ENCODE measurements around the gene ACSF3. TPM values are rescaled to one million over a fixed set of nuclear protein-coding genes. Genes with fewer than 3 reads are reported as not detected.

The ACSF3 gene
- total and polyA plus RNA-seq, 2 experiments from 2014 or later, result 27.6 to 32.2 TPM

DNA sequence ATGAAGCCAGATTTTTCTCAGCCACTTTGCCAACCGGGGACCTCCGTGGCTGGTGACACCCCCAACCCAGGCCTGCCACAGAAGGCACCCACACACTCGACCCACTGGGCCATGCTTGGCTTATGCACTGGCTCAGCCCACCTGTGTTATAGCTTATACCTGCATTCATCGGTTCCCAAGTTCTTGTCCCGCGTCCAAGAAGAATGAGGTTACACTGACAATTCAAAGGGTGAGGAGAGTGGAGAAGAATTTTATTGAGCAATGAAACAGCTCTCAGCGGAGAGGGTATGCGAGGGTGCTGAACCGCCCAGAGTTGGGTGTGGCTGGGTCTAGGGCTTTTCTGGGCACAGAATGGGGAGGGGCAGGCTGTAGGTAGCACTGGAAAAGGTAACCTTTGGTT lies 55.7 kb downstream of the ACSF3 start:
- Histone ChIP-seq H3K36me3 (peaks cover 5% of the 10 kb centered on the region), H3K9me3 (ENCODE audit: low read depth) (no peaks in the 10 kb centered on the region), H3K27me3 (no peaks in the 10 kb centered on the region), H3K4me3 (no peak overlapping the region), H3K27ac (no peak overlapping the region), H3K4me1 (ENCODE audit: low read depth) (no peaks in the 10 kb centered on the region)
- no peak for DNase-seq (ENCODE audit: low read depth in 1 of 2, low spot score in 1 of 2)
- TF ChIP-seq, protein P1, sequence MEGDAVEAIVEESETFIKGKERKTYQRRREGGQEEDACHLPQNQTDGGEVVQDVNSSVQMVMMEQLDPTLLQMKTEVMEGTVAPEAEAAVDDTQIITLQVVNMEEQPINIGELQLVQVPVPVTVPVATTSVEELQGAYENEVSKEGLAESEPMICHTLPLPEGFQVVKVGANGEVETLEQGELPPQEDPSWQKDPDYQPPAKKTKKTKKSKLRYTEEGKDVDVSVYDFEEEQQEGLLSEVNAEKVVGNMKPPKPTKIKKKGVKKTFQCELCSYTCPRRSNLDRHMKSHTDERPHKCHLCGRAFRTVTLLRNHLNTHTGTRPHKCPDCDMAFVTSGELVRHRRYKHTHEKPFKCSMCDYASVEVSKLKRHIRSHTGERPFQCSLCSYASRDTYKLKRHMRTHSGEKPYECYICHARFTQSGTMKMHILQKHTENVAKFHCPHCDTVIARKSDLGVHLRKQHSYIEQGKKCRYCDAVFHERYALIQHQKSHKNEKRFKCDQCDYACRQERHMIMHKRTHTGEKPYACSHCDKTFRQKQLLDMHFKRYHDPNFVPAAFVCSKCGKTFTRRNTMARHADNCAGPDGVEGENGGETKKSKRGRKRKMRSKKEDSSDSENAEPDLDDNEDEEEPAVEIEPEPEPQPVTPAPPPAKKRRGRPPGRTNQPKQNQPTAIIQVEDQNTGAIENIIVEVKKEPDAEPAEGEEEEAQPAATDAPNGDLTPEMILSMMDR (IDR thresholded peaks at IDR 0.05; ENCODE audit: low read depth, low read length), result no peak

GRCh38 chr16:89150090-89150835 lies 56.6 kb downstream of the ACSF3 start:
- Histone ChIP-seq H3K4me3 (no peak overlapping the region), H3K9me3 (ENCODE audit: low read depth) (no peaks in the 10 kb centered on the region), H3K27me3 (no peaks in the 10 kb centered on the region), H3K4me1 (ENCODE audit: low read depth) (no peaks in the 10 kb centered on the region), H3K27ac (no peak overlapping the region), H3K36me3 (peaks cover 5% of the 10 kb centered on the region)
- TF ChIP-seq, protein P1 (IDR thresholded peaks at IDR 0.05; ENCODE audit: low read depth, low read length), result no peak
- DNase-seq (ENCODE audit: low read depth in 1 of 2, low spot score in 1 of 2), result no peak

DNA sequence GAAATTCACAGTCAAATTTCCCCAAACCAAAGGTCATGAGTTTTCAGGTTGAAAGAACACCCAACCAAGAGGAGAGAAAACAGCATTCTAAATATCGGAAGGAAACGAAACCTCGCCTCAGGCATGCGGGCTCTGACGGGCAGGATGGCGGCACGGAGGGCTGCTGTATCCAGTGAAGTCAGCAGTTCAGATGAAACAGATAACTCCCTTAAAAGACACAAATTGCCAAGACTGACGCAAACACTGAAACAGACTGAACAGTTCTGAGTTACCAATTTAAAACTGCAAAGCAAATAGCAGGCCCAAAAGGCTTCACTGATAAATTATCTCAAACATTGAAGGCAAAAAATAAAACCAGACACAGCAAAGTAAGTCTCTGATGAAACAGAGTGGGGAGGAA lies 57.3 kb downstream of the ACSF3 start:
- TF ChIP-seq, protein P1 (IDR thresholded peaks at IDR 0.05; ENCODE audit: low read depth, low read length), result no peak
- DNase-seq (ENCODE audit: low read depth in 1 of 2, low spot score in 1 of 2), result no peak
- H3K27ac ChIP-seq, result no peak overlapping the region

DNA sequence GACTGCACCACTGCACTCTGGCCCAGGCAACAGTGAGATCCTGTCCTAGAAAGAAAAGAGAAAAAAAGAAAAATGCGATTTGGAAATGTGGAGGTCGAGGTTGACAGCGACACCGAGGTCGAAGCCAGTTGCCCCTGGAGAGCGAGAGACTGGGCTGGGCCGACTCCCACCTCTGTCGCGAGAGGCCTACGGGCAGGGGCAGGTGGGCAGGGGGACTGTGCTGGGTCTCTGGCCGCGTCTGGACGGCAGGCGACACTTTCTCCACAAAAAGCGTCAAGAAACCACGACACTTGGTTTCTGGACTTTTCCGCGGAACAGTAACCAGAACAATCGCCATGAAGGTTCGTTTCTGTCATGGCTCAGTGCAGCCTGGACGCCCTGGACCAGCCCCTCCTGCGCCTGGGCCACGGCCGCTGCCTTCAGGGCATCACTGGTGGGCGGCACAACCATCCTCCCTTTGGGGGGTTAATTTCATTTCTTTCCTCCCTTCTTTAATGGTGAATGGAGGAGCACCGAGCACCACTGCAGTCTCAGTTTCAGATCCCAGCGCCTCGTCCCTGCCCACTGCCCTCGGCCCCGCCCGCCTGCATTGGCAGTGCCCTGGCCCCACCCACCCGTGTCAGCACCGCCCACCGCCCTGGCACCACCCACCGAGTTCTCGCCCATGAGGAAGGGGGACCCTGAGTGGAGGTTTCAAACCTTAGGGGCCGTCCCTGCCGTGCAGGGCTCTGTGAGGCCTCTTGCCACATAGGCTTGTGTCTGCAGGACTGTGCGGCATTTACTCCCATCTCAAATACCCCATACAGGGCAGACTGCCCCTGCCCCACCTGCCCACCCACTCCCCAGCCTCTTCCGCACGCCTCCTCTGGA lies 59.4 kb downstream of the ACSF3 start:
- Histone ChIP-seq H3K4me1 (ENCODE audit: low read depth) (no peaks in the 10 kb centered on the region), H3K4me3 (no peak overlapping the region), H3K36me3 (peaks cover 5% of the 10 kb centered on the region), H3K9me3 (ENCODE audit: low read depth) (no peaks in the 10 kb centered on the region), H3K27ac (no peak overlapping the region), H3K27me3 (no peaks in the 10 kb centered on the region)
- DNase-seq (ENCODE audit: low read depth in 1 of 2, low spot score in 1 of 2), result no peak
- TF ChIP-seq, protein P1 (IDR thresholded peaks at IDR 0.05; ENCODE audit: low read depth, low read length), result no peak

More for the DNA sequence above, 57.3 kb downstream of the ACSF3 start:
- no peaks in the 10 kb centered on the region for H3K27me3 ChIP-seq
- H3K4me3 ChIP-seq, result no peak overlapping the region
- no peaks in the 10 kb centered on the region for H3K9me3 ChIP-seq (ENCODE audit: low read depth)
- peaks cover 5% of the 10 kb centered on the region for H3K36me3 ChIP-seq
- H3K4me1 ChIP-seq (ENCODE audit: low read depth), result no peaks in the 10 kb centered on the region

GRCh38 chr16:89153848-89154271 lies 60.2 kb downstream of the ACSF3 start:
- Histone ChIP-seq H3K4me3 (no peak overlapping the region), H3K9me3 (ENCODE audit: low read depth) (no peaks in the 10 kb centered on the region), H3K27ac (no peak overlapping the region), H3K27me3 (no peaks in the 10 kb centered on the region), H3K36me3 (peaks cover 5% of the 10 kb centered on the region), H3K4me1 (ENCODE audit: low read depth) (no peaks in the 10 kb centered on the region)
- TF ChIP-seq, protein P1 (IDR thresholded peaks at IDR 0.05; ENCODE audit: low read depth, low read length), result no peak
- no peak for DNase-seq (ENCODE audit: low read depth in 1 of 2, low spot score in 1 of 2)
